Activated T-helper 1 cell treated with Interleukin-2 at 50 U/mL for 16 hours (primary cell): ENCODE measurements around the gene ARHGEF26.

Experiments
- DNase-seq: peaks from one replicate; pipeline ENCODE4 v3.0.0-alpha.2; 2020; ENCODE audit warnings: low read depth

Gene ARHGEF26

GRCh38 chr3:154254527-154254926 is 133.3 kb downstream of the ARHGEF26 start:
- no peak for DNase-seq

GRCh38 chr3:154273381-154273780 is 152.2 kb downstream of the ARHGEF26 start:
- DNase-seq: no peak

DNA sequence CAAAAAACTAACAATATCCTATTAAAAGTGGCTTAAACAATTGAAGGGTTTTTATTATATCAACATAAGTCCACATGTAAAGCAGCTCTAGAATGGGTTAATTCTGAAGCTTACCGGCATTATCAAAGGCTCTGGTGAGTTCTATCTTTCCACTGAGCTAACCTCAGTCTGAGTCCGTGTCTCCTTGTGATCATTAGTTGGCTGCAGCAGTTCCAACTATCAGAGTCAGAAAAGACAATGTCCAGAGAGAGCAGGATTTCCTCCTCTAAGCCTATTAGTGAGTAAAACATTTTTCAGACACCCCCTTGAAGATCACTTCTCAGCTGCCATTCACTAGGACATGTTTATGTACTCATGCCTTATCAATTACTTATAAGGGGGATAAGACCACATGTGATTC is 153.2 kb downstream of the ARHGEF26 start:
- no peak for DNase-seq

DNA sequence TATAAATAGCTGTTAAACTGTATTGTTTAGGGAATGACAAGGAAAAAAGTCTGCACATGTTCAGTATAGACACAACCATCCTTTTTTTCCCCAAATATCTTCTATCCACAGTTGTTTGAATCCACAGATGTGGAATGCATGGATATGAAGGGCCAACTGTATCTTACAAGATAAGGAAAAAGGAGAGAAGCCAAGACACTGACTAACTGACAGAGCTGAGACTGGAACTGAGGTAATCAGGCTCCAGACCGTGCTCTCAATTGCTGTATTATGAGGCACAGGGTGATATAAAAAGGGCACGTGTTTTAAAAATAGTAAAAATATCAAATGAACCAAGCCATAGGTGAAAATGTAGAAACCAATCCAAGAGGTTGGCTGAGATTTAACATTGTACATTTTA is 154.1 kb downstream of the ARHGEF26 start:
- DNase-seq: no peak

DNA sequence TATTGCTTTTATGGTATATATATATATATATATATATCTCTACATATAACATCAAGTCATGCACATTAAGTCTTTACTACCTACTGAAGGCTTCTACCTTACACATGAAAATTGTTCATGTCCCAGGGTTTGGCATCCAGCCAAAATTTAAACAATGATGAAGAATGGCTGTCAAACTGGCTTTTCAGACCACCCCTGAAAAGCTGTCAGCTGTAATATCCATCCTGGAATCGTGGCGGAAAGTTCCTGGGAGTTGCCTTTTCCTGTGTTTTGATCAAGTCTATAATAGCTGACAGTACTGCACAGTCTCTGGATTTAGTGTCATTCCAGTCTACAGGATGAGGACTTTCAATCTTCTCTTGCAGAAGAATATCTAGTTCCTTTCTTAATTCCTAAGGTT is 154.8 kb downstream of the ARHGEF26 start:
- no peak for DNase-seq

GRCh38 chr3:154280161-154280560 is 159.0 kb downstream of the ARHGEF26 start:
- no peak for DNase-seq

DNA sequence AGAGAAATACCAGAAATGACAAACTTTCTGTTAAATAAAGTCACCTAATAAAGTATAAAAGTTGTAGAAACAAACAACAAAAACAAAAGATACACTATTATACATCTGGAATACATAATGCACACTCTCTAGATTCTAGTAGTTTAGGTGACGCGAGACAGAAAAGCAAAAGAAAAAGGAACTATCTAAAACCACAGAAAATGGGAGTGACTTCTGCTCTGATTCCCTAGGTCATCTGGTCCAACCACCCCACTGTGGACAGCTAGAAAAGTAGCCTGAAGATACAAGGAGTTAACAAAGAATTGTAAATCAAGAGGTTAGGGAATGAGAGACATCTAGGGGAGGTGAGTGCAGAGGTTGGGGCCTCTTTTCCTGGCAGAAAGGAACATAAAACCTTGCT is 164.0 kb downstream of the ARHGEF26 start:
- DNase-seq: no peak

- DNase-seq: no peak
These were observed 169.0 kb downstream of the ARHGEF26 start for GRCh38 chr3:154290187-154290586.

GRCh38 chr3:154294016-154294415 is 172.8 kb downstream of the ARHGEF26 start:
- DNase-seq: no peak

- DNase-seq: no peak
These were observed 180.4 kb downstream of the ARHGEF26 start for GRCh38 chr3:154301561-154301960.

- no peak for DNase-seq
These were observed 183.1 kb downstream of the ARHGEF26 start for GRCh38 chr3:154304116-154304786.

GRCh38 chr3:154304936-154305335 is 183.7 kb downstream of the ARHGEF26 start:
- DNase-seq: no peak

DNA sequence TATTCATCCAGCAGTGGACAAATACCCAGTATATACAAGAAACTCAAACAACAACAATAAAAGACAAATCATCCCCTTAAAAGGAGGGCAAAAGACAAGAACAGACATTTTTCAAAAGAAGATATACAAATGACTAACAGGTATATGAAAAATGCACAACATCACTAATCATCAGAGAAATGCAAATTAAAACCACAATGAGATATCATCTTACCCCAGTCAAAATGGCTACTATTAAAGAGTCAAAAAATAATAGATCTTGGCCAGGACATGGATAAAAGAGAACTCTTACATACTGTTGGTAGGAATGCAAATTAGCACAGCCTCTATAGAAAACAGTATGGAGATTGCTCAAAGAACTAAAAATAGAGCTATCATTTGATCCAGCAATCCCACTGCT is 186.2 kb downstream of the ARHGEF26 start:
- no peak for DNase-seq
